ENCODE results near the gene SVIL.
"Not testable (repeated sequence)": the region's sequence is repeated elsewhere in the genome, so short reads cannot be mapped to it uniquely, and the experiment has no call there.

The SVIL gene

DNA sequence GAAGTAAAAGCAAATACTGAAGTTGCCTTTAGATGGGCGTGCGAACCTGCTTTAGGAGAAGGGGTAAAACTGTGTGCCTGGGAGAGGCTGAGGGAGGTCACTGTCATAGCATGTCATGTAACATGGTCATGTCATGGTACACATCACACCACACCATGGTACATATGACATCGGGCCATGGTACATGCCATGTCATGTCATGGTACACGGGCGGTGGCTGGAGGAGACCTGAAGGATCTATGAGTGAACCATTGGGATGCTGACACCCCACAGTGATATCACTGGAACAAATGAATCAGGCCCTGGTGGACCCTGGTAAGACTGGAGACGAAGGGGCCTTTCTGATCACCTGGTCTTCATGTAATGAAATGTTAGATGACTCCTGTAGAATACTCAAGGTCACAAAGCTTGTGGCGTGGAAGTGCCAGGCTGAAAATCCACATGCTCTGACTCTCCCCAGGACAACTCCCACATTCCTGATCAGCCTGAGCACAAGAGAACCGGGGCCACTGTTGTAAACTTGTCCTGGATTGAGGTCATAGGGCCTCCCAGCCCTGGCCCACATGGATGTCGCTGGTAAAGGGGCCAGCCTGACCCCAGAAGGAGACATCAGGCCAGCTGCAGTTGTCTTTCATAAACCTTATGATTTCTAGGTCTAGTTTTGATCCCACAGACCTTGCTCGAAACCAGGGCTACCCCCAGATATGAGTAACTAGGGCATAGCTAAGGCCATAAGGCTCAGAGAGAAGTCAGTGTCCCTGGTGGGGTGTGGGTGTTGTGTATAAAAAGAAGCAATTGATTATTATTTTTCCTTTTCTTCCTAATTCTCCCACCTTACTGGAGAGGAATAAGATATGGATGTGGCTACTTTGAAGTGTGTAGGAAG lies 60.3 kb downstream of the SVIL start:
- not testable (repeated sequence) for DNase-seq

DNA sequence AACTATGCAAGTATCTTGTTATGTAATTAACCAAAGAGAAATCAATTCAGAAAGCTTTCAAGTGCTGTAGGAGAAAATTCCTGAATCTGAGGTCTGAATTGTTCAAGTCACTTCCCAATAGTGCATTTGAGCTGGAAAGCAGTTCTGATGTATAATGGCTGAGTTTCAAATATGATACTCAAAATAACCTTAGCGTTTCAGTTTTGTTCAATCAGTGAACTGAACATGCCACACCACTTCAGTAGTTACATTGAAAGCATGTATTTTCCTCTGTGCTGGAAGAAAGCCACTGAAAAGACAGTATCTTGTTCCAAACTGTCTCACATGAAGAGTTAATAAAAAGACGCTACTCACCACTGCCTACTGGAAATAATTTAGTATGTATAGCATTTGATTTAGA lies 64.5 kb downstream of the SVIL start:
- DNase-seq, result not testable (repeated sequence)

GRCh38 chr10:29569795-29570194 lies 65.0 kb downstream of the SVIL start:
- DNase-seq, result no peak

DNA sequence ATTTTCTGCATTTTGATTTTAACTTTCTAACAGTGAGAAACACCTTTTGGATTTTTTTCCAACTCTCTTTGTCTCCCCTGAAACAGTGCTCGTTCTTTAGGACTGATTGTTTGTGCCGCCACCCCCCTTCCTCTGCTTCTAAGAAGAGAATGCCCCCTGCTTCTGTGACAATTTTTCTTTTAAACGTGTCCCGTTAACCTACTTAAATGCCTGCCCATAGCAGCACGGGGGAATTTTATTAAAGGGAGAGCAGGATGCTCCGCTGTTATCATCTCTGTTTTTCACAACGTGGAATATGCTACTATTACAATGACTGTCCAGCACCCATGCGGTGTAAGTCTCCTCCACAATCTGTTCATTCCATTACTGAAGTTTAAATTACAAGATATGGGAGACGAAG lies 67.8 kb downstream of the SVIL start:
- no peak for DNase-seq

DNA sequence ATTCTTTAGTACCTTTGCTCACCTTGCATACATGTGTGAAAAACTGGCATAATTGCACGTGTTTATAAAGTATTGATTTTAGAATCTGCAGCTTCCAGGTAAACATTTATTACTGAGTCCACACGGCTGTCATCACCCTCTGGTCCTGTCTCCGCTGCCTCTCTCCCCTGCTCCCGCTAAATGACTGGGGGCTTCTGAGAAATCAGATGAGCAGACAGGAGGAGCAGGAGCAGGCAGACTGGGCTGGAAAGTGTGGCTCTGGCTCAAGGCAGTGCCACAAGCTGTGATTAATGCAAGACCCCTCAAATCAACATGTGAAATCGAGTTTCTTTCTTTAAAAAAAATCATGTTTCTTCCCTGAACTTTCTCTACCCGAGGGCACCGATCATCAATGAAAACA lies 68.6 kb downstream of the SVIL start:
- DNase-seq, result not testable (repeated sequence)

DNA sequence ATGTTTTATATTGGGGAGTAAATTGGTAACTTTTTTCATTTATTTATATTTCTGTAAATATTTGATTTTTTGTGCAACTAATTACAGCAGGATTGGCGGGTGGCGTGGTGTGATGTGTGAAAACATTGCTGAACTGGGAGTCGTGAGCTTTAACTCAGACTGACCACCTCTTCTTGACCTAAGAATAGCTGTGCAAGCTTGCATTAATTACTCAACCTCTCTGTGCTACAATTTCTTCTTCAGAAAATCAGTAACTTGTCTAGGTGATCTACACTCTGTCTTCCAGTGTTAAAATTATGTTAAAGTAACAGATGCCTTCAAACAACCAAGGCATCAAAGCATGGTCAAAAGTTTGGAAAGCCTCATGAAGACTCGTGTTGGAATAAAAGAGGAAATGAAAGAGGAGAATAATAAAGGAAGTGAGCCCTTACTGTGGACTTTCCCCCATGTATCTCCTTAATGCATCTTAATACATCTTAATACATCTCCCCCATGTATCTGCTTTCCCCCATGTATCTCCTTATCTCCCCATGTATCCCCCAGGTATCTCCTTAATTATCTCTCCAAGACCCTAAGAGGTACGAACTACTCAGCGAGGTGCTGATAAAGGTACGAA lies 71.2 kb downstream of the SVIL start:
- DNase-seq, result no peak

DNA sequence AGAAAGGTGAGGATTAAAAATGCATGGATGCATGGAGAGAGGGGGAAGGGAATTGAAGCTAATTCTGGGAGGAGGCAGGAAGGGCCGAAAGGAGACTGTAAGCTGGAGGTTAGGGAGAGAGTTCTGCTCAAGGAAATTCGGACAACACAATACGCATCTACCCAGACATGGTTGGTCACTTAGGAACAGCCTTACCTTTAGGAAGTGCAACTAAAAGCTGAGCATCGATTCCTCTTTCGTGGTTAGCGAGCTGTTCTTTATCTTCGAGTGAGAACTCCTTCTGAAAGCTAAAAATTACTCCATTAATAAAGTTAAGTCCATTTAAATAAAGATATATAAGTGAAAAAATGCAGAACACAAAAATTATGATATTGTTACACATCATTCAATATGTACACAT lies 71.8 kb downstream of the SVIL start:
- not testable (repeated sequence) for DNase-seq

GRCh38 chr10:29559996-29560395 lies 74.8 kb downstream of the SVIL start:
- DNase-seq, result no peak

- DNase-seq, result no peak
Measured at GRCh38 chr10:29557665-29558064, 77.1 kb downstream of the SVIL start.

DNA sequence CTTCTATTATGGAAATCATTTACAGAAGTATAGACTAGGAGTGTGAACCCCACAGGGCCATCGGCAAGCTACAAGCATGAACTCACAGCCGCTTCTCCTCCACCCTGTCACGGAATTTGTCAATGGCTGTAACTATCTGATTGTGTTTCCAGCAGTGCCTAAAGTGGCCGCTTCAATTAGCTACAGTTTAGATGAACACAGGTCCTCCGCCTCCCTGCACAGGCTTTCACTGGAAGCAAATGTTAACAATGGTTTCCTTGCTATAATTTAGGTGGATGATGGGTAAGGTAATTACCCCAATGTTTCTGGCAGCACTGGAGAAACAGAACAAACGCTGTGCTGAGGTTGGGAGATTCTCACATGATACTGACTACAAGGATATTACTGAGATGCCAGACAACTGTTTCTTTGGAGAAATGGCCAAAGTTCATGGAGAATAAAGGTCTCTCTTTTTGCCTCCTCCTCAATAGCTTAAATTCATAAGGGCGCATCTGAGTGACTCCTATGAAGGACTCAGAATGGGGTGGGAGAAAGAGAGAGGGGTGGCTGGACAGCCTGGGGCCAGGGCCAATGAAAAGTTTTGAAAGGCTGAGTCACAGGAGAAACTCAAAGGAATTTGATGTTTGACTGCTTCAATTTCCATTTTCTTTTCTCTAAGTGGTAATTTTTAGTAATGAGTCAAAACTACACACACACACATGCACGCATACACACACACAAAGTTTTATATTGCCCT lies 78.9 kb downstream of the SVIL start:
- DNase-seq, result peak; percentile 54

GRCh38 chr10:29555091-29555745 lies 79.6 kb downstream of the SVIL start:
- DNase-seq, result no peak

DNA sequence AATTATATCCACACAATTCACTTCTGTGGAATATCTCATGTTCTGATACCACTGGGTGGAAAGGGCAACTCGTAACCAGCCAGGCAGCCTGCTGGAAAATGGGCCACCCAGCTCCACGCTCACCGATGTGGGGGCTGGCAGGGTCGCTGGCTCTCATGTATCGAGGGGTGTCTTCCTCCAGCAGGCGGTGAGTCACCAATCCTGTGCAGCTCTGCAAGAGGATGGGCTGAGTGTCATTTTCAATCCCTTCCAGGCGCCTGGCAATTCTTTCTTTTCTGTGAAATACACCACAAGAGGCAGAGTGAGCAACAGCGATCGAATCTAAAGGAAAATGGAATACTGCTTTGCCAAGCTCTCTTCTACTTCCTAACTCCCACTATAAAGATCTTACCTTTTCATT lies 80.1 kb downstream of the SVIL start:
- no peak for DNase-seq

- DNase-seq, result no peak
Measured at GRCh38 chr10:29553544-29554250, 81.1 kb downstream of the SVIL start.

DNA sequence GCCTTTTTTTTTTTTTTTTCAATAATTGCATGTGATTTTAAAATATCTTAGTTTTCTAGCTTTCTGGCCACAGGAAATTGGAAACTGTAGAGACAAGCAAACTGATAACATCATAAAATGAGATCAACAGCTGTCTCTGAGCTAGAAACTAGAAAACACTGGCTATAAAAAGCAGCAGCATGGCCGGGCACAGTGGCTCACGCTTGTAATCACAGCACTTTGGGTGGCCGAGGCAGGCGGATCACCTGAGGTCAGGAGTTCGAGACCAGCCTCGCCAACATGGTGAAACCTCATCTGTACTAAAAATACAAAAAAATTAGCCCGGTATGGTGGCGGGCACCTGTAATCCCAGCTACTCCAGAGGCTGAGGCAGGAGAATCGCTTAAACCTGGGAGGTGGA lies 81.7 kb downstream of the SVIL start:
- not testable (repeated sequence) for DNase-seq

GRCh38 chr10:29549493-29549892 lies 85.3 kb downstream of the SVIL start:
- not testable (repeated sequence) for DNase-seq

GRCh38 chr10:29546773-29547313 lies 87.9 kb downstream of the SVIL start:
- no peak for DNase-seq

DNA sequence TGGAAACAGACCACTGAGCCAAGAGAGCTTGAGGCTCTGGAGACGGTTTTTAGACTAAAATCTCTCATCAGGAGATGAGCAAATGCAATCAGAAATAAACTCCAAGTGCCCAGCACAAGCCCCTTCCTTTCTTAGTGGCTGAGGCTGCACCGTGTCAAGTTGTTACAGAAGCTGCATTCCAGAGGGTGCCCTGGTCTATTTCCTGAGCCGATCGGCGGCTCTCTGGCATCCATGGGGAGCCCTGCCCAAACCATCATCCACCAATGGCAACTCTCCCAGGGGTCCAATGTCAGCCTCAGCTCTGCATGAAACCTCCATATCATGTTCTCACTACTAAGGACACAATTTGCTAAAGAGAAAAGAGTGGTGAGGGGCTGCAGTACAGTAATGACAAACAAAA lies 89.6 kb downstream of the SVIL start:
- DNase-seq, result no peak

DNA sequence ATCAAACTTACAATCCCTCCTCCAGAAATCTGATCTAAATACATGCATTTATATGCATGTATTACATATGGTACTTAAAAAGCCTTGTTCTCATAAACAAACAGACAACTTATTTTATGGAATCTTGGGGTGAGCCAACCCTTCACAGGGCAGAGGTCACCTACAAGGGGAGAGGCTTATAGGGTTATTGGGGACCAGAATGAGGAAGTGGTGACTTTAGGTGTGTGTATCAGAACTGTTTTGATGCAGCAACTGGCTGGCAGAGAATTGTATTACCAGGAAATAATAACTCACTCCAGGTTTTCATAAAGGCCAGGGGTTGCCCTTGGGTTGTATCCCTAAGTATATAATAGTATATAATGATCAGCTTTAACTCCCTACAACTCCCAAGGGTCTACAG lies 91.1 kb downstream of the SVIL start:
- DNase-seq, result peak; percentile 94

GRCh38 chr10:29542723-29543122 lies 92.0 kb downstream of the SVIL start:
- peak; percentile 4 for DNase-seq

GRCh38 chr10:29541422-29542210 lies 93.2 kb downstream of the SVIL start:
- DNase-seq, result peak; percentile 41

- no peak for DNase-seq
Measured at GRCh38 chr10:29540016-29540415, 94.8 kb downstream of the SVIL start.

All from NCI-H69 (cell line).